Measurements from ENCODE around the gene NME7. TPM values are rescaled to one million over a fixed set of nuclear protein-coding genes. Genes with fewer than 3 reads are reported as not detected.
A peak's percentile ranks its signal among the peaks of the same experiment; 100 is the strongest.

NME7 gene
- total and polyA plus RNA-seq, 7 donors: 4.4 to 39.9 (median 20.1) TPM

- Histone ChIP-seq H3K4me1 (peaks cover 0 to 37% (median 25%) of the 10 kb centered on the region in 4 donors), H3K27me3 (no peaks in the 10 kb centered on the region), H3K36me3 (no peaks in the 10 kb centered on the region), H3K9me3 (no peaks in the 10 kb centered on the region), H3K27ac (peak overlapping the region in 1 of 4 donors; percentile 36), H3K4me3 (no peak overlapping the region)
- 18 to 61% methylated on average over 3 of the region's 3 CpGs for WGBS, 2 donors
- intact Hi-C loops (cut with DNase I): no loop called here
- TF ChIP-seq POLR2AphosphoS5 (IDR thresholded peaks at IDR 0.05): no peak
- TF ChIP-seq CTCF (IDR thresholded peaks at IDR 0.05): no peak
- no peak for TF ChIP-seq EP300 (IDR thresholded peaks at IDR 0.05)
- TF ChIP-seq POLR2A (IDR thresholded peaks at IDR 0.05): no peak
- DNase-seq: no peak
Observed at GRCh38 chr1:169156580-169156979, 211.0 kb downstream of the NME7 start.

- intact Hi-C loops (cut with DNase I): no loop called here
- 87 to 90% methylated on average over 1 of the region's 1 CpG for WGBS, 2 donors
- Histone ChIP-seq H3K9me3 (no peaks in the 10 kb centered on the region), H3K27ac (peak overlapping the region in 1 of 4 donors; percentile 38), H3K4me1 (peaks cover 0 to 28% (median 16%) of the 10 kb centered on the region in 4 donors), H3K27me3 (no peaks in the 10 kb centered on the region), H3K4me3 (no peak overlapping the region), H3K36me3 (no peaks in the 10 kb centered on the region)
- DNase-seq: no peak
- TF ChIP-seq POLR2AphosphoS5 (IDR thresholded peaks at IDR 0.05) (peak; percentile 45 to 75 (median 62)), POLR2A (IDR thresholded peaks at IDR 0.05) (no peak)
Observed at GRCh38 chr1:169155675-169156074, 211.9 kb downstream of the NME7 start.

GRCh38 chr1:169151338-169151837, 216.2 kb downstream of the NME7 start:
- DNase-seq: no peak
- Histone ChIP-seq H3K4me3 (no peak overlapping the region), H3K36me3 (no peaks in the 10 kb centered on the region), H3K4me1 (peaks cover 0 to 12% (median 2%) of the 10 kb centered on the region in 4 donors), H3K27ac (no peak overlapping the region), H3K27me3 (no peaks in the 10 kb centered on the region), H3K9me3 (no peaks in the 10 kb centered on the region)
- intact Hi-C loops (cut with DNase I): no loop called here
- TF ChIP-seq POLR2A (IDR thresholded peaks at IDR 0.05): no peak
- TF ChIP-seq EP300 (IDR thresholded peaks at IDR 0.05): no peak
- no peak for TF ChIP-seq CTCF (IDR thresholded peaks at IDR 0.05)
- no peak for TF ChIP-seq POLR2AphosphoS5 (IDR thresholded peaks at IDR 0.05)
- WGBS, 2 donors: 82 to 91% methylated on average over 5 of the region's 5 CpGs

GRCh38 chr1:169150641-169151337, 216.8 kb downstream of the NME7 start:
- no peaks in the 10 kb centered on the region for H3K9me3 ChIP-seq
- intact Hi-C loops (cut with DNase I): no loop called here
- no peaks in the 10 kb centered on the region for H3K36me3 ChIP-seq
- 19 to 68% methylated on average over 4 of the region's 4 CpGs for WGBS, 2 donors
- H3K4me1 ChIP-seq: peaks cover 0 to 6% (median 2%) of the 10 kb centered on the region in 4 donors
- no peak overlapping the region for H3K4me3 ChIP-seq
- H3K27ac ChIP-seq: no peak overlapping the region
- no peaks in the 10 kb centered on the region for H3K27me3 ChIP-seq
- DNase-seq: no peak
- TF ChIP-seq POLR2A (IDR thresholded peaks at IDR 0.05): no peak
- no peak for TF ChIP-seq POLR2AphosphoS5 (IDR thresholded peaks at IDR 0.05)
- TF ChIP-seq EP300 (IDR thresholded peaks at IDR 0.05): no peak
- no peak for TF ChIP-seq CTCF (IDR thresholded peaks at IDR 0.05)

GRCh38 chr1:169149555-169150286, 217.9 kb downstream of the NME7 start:
- H3K27me3 ChIP-seq: no peaks in the 10 kb centered on the region
- no peaks in the 10 kb centered on the region for H3K9me3 ChIP-seq
- no peak overlapping the region for H3K4me3 ChIP-seq
- DNase-seq: no peak
- intact Hi-C loops (cut with DNase I): no loop called here
- no peaks in the 10 kb centered on the region for H3K36me3 ChIP-seq
- no peak for TF ChIP-seq POLR2AphosphoS5 (IDR thresholded peaks at IDR 0.05)
- TF ChIP-seq CTCF (IDR thresholded peaks at IDR 0.05): no peak
- TF ChIP-seq EP300 (IDR thresholded peaks at IDR 0.05): no peak
- TF ChIP-seq POLR2A (IDR thresholded peaks at IDR 0.05): no peak
- WGBS, 2 donors: 71 to 89% methylated on average over 2 of the region's 2 CpGs
- H3K4me1 ChIP-seq: peaks cover 0 to 4% (median 0%) of the 10 kb centered on the region in 4 donors
- no peak overlapping the region for H3K27ac ChIP-seq

Measured in sigmoid colon (tissue), 7 donors.